ENCODE results near the gene PCBP2. TPM values are rescaled to one million over a fixed set of nuclear protein-coding genes. Genes with fewer than 3 reads are reported as not detected.
"Not testable (repeated sequence)": the region's sequence is repeated elsewhere in the genome, so short reads cannot be mapped to it uniquely, and the experiment has no call there.

The PCBP2 gene
- total RNA-seq, 1 donor from 2014 or later: 293 TPM

- no peak for DNase-seq (ENCODE audit: low read depth in 2 of 2)
Observed at GRCh38 chr12:53472056-53472582, 20.2 kb downstream of the PCBP2 start.

- DNase-seq (ENCODE audit: low read depth in 2 of 2): no peak
Observed at GRCh38 chr12:53474077-53474476, 22.2 kb downstream of the PCBP2 start.

- DNase-seq (ENCODE audit: low read depth in 2 of 2): no peak
Observed at GRCh38 chr12:53474819-53475218, 22.9 kb downstream of the PCBP2 start.

- DNase-seq (ENCODE audit: low read depth in 2 of 2): no peak
Observed at GRCh38 chr12:53476769-53477209, 24.9 kb downstream of the PCBP2 start.

- DNase-seq (ENCODE audit: low read depth in 2 of 2): no peak
Observed at GRCh38 chr12:53478865-53479264, 27.0 kb downstream of the PCBP2 start.

- no peak for DNase-seq (ENCODE audit: low read depth in 2 of 2)
Observed at GRCh38 chr12:53479331-53479730, 27.4 kb downstream of the PCBP2 start.

- DNase-seq (ENCODE audit: low read depth in 2 of 2): no peak
Observed at GRCh38 chr12:53480491-53481442, 28.9 kb downstream of the PCBP2 start.

GRCh38 chr12:53481458-53481857 lies 29.6 kb downstream of the PCBP2 start:
- not testable (repeated sequence) for DNase-seq (ENCODE audit: low read depth in 2 of 2)

GRCh38 chr12:53481939-53482586 lies 30.2 kb downstream of the PCBP2 start:
- DNase-seq (ENCODE audit: low read depth in 2 of 2): peak in 1 of 2 donors; percentile 23

GRCh38 chr12:53482626-53483168 lies 30.8 kb downstream of the PCBP2 start:
- no peak for DNase-seq (ENCODE audit: low read depth in 2 of 2)

- DNase-seq (ENCODE audit: low read depth in 2 of 2): no peak
Observed at GRCh38 chr12:53483225-53483978, 31.5 kb downstream of the PCBP2 start.

- DNase-seq (ENCODE audit: low read depth in 2 of 2): no peak
Observed at GRCh38 chr12:53483979-53484377, 32.1 kb downstream of the PCBP2 start.

GRCh38 chr12:53484686-53485575 lies 33.0 kb downstream of the PCBP2 start:
- no peak for DNase-seq (ENCODE audit: low read depth in 2 of 2)

GRCh38 chr12:53485955-53486735 lies 34.2 kb downstream of the PCBP2 start:
- no peak for DNase-seq (ENCODE audit: low read depth in 2 of 2)

- DNase-seq (ENCODE audit: low read depth in 2 of 2): no peak
Observed at GRCh38 chr12:53486736-53487487, 35.0 kb downstream of the PCBP2 start.

GRCh38 chr12:53489242-53489864 lies 37.5 kb downstream of the PCBP2 start:
- DNase-seq (ENCODE audit: low read depth in 2 of 2): no peak

GRCh38 chr12:53492188-53492587 lies 40.3 kb downstream of the PCBP2 start:
- no peak for DNase-seq (ENCODE audit: low read depth in 2 of 2)
